ENCODE data around the gene SLC39A13. TPM values are rescaled to one million over a fixed set of nuclear protein-coding genes. Genes with fewer than 3 reads are reported as not detected.

SLC39A13 gene
- total and polyA plus RNA-seq, 2 of the 13 experiments (the other 11 are each of a cell fraction or from before 2014, with no cell fraction given): 15.3 to 30.5 TPM

- TF ChIP-seq TEAD2 (CRISPR knock-in tag; IDR thresholded peaks at IDR 0.05) (no peak), MAZ (IDR thresholded peaks at IDR 0.05; ENCODE audit: borderline replicate concordance, low read depth, low read length) (no peak), MAZ (CRISPR knock-in tag; IDR thresholded peaks at IDR 0.05; ENCODE audit: low read depth) (no peak), ZNF337 (CRISPR knock-in tag; IDR thresholded peaks at IDR 0.05; ENCODE audit: borderline replicate concordance, low read depth) (no peak), RORA (CRISPR knock-in tag; IDR thresholded peaks at IDR 0.05) (no peak), IRF9 (CRISPR knock-in tag; IDR thresholded peaks at IDR 0.05; ENCODE audit: borderline replicate concordance) (no peak)
Observed at GRCh38 chr11:47443028-47443700, 34.8 kb downstream of the SLC39A13 start (continued).

GRCh38 chr11:47443817-47444216, 35.4 kb downstream of the SLC39A13 start:
- WGBS (ENCODE audit: low lambda C conversion rate): 49% methylated on average over 3 of the region's 3 CpGs
- ChIA-PET POLR2A (interaction anchor here (1.1 kb wide), 2 partner anchors 17 to 36 kb away, joined by 4 to 5 read pairs; partner anchors contain the start of gene PSMC3), CTCF (ENCODE audit: low intra/inter-chr PET ratio, low total read pairs) (no interaction called here)
- TF ChIP-seq CREM (IDR thresholded peaks at IDR 0.05) (peak; percentile 35; the same call in 1 of the 2 replicates), CREM (CRISPR knock-in tag; IDR thresholded peaks at IDR 0.05) (no peak), ZNF691 (CRISPR knock-in tag; IDR thresholded peaks at IDR 0.05; ENCODE audit: borderline replicate concordance, low read depth) (no peak), CREB1 (IDR thresholded peaks at IDR 0.05) (peak; percentile 92), CREB1 (CRISPR knock-in tag; IDR thresholded peaks at IDR 0.05) (no peak), ZNF546 (CRISPR knock-in tag; conservative IDR thresholded peaks at IDR 0.05) (no peak), ZNF333 (CRISPR knock-in tag; IDR thresholded peaks at IDR 0.05; ENCODE audit: borderline replicate concordance) (no peak), TBL1XR1 (IDR thresholded peaks at IDR 0.05; ENCODE audit: borderline replicate concordance, low read length, partially characterized antibody) (no peak), ZNF253 (CRISPR knock-in tag; IDR thresholded peaks at IDR 0.05; ENCODE audit: borderline replicate concordance) (no peak), ATF7 (IDR thresholded peaks at IDR 0.05) (peak; percentile 90), ATF7 (CRISPR knock-in tag; IDR thresholded peaks at IDR 0.05) (no peak), HCFC1 (IDR thresholded peaks at IDR 0.05; ENCODE audit: low read depth, low read length) (no peak), MTF1 (CRISPR knock-in tag; IDR thresholded peaks at IDR 0.05) (no peak), RFX1 (IDR thresholded peaks at IDR 0.05) (no peak), MTERF4 (CRISPR knock-in tag; IDR thresholded peaks at IDR 0.05) (no peak), ZNF639 (CRISPR knock-in tag; conservative IDR thresholded peaks at IDR 0.05) (no peak)

More at GRCh38 chr11:47443817-47444216, 35.4 kb downstream of the SLC39A13 start:
- intact Hi-C loops (cut with micrococcal nuclease; ENCODE audit: unreplicated experiment) (no loop called here), in situ Hi-C loops (cut with HindIII; ENCODE audit: extremely low pct_ligation_motif_present, low pct_unique_long_range_greater_than_20kb) (no loop called here)
- no peaks in the 10 kb centered on the region for H4K20me1 ChIP-seq (ENCODE audit: insufficient read depth, low read length)
- H3K9ac ChIP-seq (ENCODE audit: insufficient read depth, low read depth, low read length): no peak overlapping the region
- H3K27me3 ChIP-seq (ENCODE audit: control insufficient read depth in 1 of 2, insufficient read depth in 2 of 2, low read length in 2 of 2): no peaks in the 10 kb centered on the region
- no peak overlapping the region for H3K4me3 ChIP-seq (replicated peaks in 1 of 3; ENCODE audit: insufficient read depth in 1 of 3, low read depth in 2 of 3, low read length in 3 of 3)
- ATAC-seq (no peak), FAIRE-seq (no peak), DNase-seq (ENCODE audit: low spot score) (no peak)
- no peak overlapping the region for H3K4me2 ChIP-seq (ENCODE audit: low read depth, low read length)
- no TSS peak for BruUV-seq (replicated peaks)
- no peak overlapping the region for H2AFZ ChIP-seq (ENCODE audit: low read length)
- no peak overlapping the region for H3K27ac ChIP-seq (ENCODE audit: extremely low read length, insufficient read depth, low read length)
- H3K9me3 ChIP-seq (ENCODE audit: low read length): no peaks in the 10 kb centered on the region
- H3K79me2 ChIP-seq (ENCODE audit: insufficient read depth, low read length): no peaks in the 10 kb centered on the region
- H3K36me3 ChIP-seq (replicated peaks in 1 of 2; ENCODE audit: control insufficient read depth in 1 of 2, insufficient read depth in 2 of 2, low read length in 2 of 2): no peaks in the 10 kb centered on the region; a peak in 1 of 5 replicates
- peaks cover 58% of the 10 kb centered on the region for H3K4me1 ChIP-seq (ENCODE audit: insufficient read depth, low read length)
